HCEC 1CT (cell line): Measurements from ENCODE around the gene ERN2.

Experiments
- DNase-seq: peaks from one replicate; pipeline ENCODE4 v3.0.0-alpha.2; 2017

ERN2 gene

GRCh38 chr16:23683487-23683886 lies 29.5 kb downstream of the ERN2 start:
- no peak for DNase-seq

- DNase-seq, result no peak
Observed at GRCh38 chr16:23682181-23682580, 30.8 kb downstream of the ERN2 start.

DNA sequence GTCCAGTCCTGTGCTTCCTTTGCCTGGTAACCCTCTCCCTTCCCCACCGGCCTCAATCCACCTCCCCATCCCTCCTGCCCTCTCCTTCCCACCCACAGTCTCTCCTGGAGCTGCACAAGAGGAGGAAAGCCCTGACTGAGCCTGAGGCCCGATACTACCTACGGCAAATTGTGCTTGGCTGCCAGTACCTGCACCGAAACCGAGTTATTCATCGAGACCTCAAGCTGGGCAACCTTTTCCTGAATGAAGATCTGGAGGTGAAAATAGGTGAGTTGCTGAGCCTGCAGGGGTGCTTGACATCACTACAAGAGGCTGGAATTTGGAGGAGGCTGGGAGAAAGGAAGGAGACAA lies 33.1 kb downstream of the ERN2 start:
- no peak for DNase-seq

DNA sequence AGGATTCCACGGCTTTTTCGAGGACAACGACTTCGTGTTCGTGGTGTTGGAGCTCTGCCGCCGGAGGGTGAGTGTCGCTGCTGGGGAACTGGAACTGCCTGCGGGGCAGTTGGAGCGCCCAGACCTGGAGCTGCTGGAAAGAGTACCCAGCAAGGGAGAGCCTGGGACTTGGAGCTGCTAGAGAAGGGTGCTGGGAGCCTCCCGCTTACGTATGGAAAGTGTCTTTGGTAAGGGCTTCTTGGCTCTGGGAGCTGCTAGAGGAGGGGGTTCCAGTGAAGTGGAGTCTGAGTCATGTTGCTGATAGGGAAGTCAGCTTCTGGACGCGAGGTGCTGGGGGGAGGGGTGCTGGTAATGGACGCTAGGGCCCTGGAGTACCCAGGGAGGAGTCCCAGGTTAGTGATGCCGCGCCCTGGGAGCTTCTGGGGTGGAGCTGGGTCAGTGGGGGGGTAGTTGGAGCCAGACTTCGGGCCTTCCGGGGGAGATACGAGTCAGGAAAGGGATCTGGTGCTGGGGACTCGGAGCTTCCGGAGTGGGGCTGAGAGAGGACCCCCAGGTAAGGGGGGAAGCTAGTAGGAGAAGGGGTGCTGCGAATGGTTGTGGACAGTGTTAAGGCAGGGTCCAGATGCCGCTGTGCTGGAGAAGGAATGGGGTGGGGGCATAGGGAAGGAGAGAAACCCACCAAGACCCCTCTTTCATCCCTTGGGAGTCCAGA lies 33.6 kb downstream of the ERN2 start:
- peak; percentile 33 for DNase-seq

DNA sequence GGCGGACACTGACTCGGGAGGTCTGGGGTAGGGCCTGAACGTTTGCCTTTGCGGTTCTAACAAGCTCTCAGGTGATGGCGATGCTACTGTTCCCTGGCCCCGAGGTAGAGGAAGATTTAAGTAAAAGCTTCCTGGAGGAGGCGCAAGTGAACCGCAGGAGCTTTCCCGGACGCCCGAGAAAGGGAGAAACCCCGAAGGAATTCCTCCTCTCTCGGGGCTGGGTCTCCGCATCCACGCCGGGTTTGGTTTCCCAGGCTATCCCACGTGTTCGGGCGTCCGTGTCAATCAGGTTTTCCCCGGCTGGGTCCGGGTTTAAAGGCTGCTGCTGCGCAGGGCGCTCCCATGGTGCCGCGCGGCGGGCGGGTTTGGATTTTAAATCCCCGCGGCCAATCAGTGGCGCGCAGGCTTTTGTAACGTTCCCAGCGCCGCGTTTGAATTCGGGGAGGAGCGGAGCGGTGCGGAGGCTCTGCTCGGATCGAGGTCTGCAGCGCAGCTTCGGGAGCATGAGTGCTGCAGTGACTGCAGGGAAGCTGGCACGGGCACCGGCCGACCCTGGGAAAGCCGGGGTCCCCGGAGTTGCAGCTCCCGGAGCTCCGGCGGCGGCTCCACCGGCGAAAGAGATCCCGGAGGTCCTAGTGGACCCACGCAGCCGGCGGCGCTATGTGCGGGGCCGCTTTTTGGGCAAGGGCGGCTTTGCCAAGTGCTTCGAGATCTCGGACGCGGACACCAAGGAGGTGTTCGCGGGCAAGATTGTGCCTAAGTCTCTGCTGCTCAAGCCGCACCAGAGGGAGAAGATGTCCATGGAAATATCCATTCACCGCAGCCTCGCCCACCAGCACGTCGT lies 34.4 kb downstream of the ERN2 start, which contains the start of gene PLK1:
PLK1 (plus strand) TSS at position 460 of the 844 bp plus-strand sequence; CDS start at position 504, 44 bp downstream.
- peak; percentile 91 for DNase-seq

DNA sequence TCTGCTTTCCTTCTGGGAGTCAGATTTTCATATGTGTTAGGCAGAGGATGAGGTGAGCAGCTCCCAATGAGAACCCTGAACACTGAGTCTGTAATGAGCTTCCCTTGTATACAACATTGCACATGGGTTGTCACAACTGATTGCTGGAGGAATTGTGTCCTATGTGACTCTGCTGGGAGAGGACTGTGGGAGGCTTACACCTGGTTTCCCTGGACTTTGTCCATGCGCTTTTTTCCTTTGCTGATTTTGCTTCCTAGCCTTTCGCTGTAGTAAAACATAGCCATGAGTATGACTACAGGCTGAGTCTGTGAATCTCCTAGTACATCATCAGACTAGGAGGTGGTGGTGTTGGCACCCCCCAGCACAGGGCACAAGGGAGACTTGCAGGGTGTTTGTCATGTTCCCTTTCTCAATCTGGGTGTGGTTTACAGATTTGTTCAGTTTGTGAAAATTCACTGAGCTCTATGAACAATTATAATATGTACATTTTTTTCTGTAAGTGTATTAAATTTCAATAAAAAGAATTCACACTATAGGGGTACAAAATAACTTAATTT lies 36.0 kb downstream of the ERN2 start:
- DNase-seq, result peak; percentile 15

DNA sequence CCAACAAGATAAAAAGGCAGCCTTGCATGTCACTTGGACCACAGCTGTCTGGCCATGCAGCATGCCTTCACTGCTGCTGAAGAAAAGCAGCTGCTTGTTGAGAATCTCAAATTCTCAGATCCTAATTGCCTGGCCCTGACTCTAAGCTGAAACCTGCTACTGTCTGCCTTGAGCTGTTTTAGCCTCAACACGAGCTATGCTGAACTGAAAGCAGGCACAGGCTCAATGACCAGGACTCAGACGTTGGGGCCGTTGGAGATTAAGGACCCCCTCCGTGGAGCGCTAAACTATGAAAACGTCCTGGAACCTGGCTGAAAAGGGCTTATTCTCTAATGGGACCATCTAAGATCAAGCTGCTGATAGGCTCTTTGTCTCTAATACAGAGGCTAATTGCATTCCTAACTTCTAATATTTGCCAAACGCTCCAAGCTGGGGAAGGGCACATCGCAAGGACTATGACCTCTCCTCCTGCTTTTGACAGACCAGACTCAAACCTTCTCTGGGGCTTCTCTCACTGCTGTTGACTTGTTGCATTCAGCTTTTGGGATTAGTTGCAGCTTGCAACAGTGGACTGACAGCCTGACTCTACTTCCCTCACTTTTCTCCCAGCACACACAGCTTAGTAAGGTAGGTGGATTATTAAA lies 38.9 kb downstream of the ERN2 start:
- DNase-seq, result no peak

GRCh38 chr16:23670137-23670776 lies 42.8 kb downstream of the ERN2 start:
- DNase-seq, result peak; percentile 96

- DNase-seq, result no peak
Observed at GRCh38 chr16:23668873-23669272, 44.1 kb downstream of the ERN2 start.

- DNase-seq, result peak; percentile 32
Observed at GRCh38 chr16:23668225-23668624, 44.8 kb downstream of the ERN2 start.

DNA sequence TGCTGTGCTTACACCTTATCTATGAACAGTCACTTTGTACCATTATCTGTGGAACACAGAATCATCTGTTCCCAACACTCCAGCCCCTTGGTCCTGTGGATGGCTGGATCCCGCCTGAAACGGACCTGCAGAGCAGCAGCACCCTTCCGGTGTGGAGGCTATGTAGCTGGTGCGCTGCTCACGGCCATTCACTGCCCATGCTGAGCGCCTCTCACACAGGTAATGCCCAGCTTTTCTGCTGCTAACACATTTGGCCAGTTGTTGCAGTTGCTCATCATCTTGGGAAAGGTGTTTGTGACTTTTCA lies 45.7 kb downstream of the ERN2 start:
- no peak for DNase-seq

DNA sequence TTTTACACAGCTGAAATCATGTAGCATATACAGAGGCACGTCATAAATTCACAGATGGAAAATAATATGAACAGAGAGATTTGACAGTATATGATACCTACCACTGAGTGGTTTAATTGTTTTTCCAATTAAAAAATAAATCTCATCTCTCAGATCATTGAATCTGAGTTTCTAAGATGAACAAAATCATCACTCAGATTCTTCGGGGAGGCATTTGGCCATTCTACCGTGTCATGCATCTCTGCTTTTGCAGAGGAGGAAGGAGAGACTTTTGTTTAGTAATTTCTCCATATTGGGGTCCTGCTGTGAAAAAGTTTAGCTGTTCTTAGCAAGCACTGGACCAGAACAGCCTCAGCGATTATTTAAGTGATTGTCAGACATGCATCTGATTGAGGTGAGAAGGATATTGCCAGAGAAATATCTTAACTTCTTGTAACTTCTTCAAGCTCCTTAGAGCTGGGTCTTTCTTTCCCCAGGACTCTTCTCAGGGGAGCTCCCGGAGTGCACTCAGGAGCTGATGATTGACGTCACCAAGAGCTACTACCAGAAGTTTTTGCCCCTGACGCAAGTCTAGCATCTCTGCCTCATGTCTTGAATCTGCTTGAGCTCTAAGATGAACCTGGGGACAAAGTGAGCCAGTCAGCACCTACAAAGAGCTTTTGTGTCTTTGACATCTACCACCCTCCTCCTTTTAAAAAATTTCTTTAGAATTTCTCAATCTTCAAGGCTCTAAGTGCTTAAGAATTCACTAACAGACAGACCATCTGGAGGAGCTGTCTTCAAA lies 46.3 kb downstream of the ERN2 start:
- no peak for DNase-seq

GRCh38 chr16:23663918-23664317 lies 49.1 kb downstream of the ERN2 start:
- DNase-seq, result no peak

GRCh38 chr16:23651943-23652468 lies 61.0 kb downstream of the ERN2 start:
- DNase-seq, result no peak

GRCh38 chr16:23650674-23651416 lies 62.2 kb downstream of the ERN2 start:
- DNase-seq, result no peak

- no peak for DNase-seq
Observed at GRCh38 chr16:23642246-23642774, 70.7 kb downstream of the ERN2 start.

GRCh38 chr16:23640931-23641765 lies 71.9 kb downstream of the ERN2 start, which contains the start of the genes DCTN5 and PALB2:
Gene DCTN5 (plus strand): TSS chr16:23641466. CDS start chr16:23641543, 77 bp downstream.
Gene PALB2 (minus strand): TSS chr16:23641310. CDS start chr16:23641157, 153 bp downstream.
- peak; percentile 97 for DNase-seq

DNA sequence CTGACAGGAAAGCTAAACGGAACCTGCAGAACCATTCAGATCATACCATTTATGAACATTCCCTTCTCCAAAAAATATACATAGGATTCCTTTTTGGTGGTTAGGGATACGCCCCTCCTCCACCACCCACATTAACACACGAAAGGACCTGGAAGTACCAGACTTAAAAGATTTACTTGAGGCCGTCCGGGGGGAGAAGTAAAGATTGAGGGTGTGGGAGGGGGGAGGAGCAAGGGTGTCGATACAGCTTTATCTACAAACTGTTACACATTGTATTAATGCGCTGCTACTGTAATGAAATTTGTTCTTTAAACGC lies 72.4 kb downstream of the ERN2 start:
- no peak for DNase-seq
